ENCODE results near the gene PPP3CA.

DNA sequence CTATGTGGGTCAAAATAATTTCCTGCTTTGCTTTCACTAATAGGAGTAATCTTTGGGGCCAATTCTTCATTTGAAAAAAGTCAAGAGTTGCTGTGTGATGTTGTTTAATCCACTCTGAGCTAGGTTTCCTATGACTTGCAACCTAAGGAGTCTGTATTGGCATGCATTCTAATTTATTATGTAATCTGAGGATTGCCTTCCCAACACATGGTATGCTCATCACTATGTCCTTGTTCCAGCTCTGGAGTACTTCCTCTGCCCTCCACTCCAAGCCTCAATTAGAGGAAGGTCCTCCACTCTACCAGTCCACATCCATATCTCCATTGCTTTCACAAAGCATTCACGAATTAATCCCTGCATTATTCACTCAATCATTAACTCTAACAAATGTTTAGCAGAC is 56.1 kb downstream of the PPP3CA start:
- no peak for TF ChIP-seq CTCF (IDR thresholded peaks at IDR 0.05)
- TF ChIP-seq POLR2A (IDR thresholded peaks at IDR 0.05), result no peak
